ENCODE results near the gene CAPN2.

Gene CAPN2

GRCh38 chr1:223824287-223824686 lies 111.9 kb downstream of the CAPN2 start:
- no peak for DNase-seq (ENCODE audit: extremely low read depth in 1 of 2, low read depth in 1 of 2)

- DNase-seq (ENCODE audit: extremely low read depth in 1 of 2, low read depth in 1 of 2), result no peak
These were observed 112.4 kb downstream of the CAPN2 start for GRCh38 chr1:223824712-223825111.

All from stimulated activated CD8-positive, alpha-beta memory T cell treated with anti-CD3 and anti-CD28 coated beads, Interleukin-7, amount 100 ng/mL, for 48 hours (primary cell).